GM12875 (cell line): ENCODE measurements around the gene NFATC1.

Experiments
- H3K4me3 ChIP-seq: one replicate; pipeline ENCODE4 v1.5.1; 2011; ENCODE audit warnings: low read depth, low read length, control low read depth
- CTCF ChIP-seq: IDR thresholded peaks from 2 replicates; pipeline ENCODE4 v1.5.1; 2011; ENCODE audit warnings: low read depth, mild to moderate bottlenecking, control low read depth, inconsistent platforms, low read length, moderate library complexity, borderline replicate concordance; ENCODE audit not compliant: insufficient read depth

The NFATC1 gene

GRCh38 chr18:79367480-79367879 lies 28.2 kb upstream of the NFATC1 start:
- no peak for TF ChIP-seq CTCF

GRCh38 chr18:79367989-79368388 lies 27.7 kb upstream of the NFATC1 start:
- H3K4me3 ChIP-seq: no peak overlapping the region
- no peak for TF ChIP-seq CTCF

More at GRCh38 chr18:79367480-79367879, 28.2 kb upstream of the NFATC1 start:
- H3K4me3 ChIP-seq: no peak overlapping the region

- no peak for TF ChIP-seq CTCF
- H3K4me3 ChIP-seq: no peak overlapping the region
Measured at GRCh38 chr18:79368681-79369080, 27.0 kb upstream of the NFATC1 start.

- TF ChIP-seq CTCF: no peak
- no peak overlapping the region for H3K4me3 ChIP-seq
Measured at GRCh38 chr18:79371561-79372121, 24.1 kb upstream of the NFATC1 start.

GRCh38 chr18:79372461-79372860 lies 23.3 kb upstream of the NFATC1 start:
- no peak for TF ChIP-seq CTCF
- H3K4me3 ChIP-seq: no peak overlapping the region

- no peak for TF ChIP-seq CTCF
- no peak overlapping the region for H3K4me3 ChIP-seq
Measured at GRCh38 chr18:79372991-79373390, 22.7 kb upstream of the NFATC1 start.

- no peak for TF ChIP-seq CTCF
- no peak overlapping the region for H3K4me3 ChIP-seq
Measured at GRCh38 chr18:79373736-79374135, 22.0 kb upstream of the NFATC1 start.
